ENCODE data around the gene IPO4.
"Not testable (repeated sequence)": the region's sequence is repeated elsewhere in the genome, so short reads cannot be mapped to it uniquely, and the experiment has no call there.

IPO4 gene

DNA sequence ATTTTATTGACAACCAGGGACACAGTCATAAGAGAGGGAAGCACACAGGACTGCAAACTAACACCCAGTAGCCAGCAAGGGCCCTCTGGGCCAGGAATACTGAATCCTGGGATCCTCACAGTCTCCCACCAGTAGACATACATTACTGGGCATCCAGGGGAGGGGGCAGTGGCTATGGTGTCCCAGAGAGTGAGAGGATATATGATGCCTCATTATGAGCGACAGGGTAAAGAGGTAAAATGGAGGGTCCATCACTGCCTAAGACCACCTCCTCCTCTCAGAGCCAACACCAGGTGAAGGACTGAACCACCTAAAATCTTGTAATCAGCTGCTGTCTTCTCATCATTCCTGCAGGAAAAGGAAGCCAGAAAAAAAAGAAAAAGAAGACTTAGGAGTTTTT lies 28.3 kb upstream of the IPO4 start:
- DNase-seq (ENCODE audit: low read depth, low spot score): not testable (repeated sequence)

DNA sequence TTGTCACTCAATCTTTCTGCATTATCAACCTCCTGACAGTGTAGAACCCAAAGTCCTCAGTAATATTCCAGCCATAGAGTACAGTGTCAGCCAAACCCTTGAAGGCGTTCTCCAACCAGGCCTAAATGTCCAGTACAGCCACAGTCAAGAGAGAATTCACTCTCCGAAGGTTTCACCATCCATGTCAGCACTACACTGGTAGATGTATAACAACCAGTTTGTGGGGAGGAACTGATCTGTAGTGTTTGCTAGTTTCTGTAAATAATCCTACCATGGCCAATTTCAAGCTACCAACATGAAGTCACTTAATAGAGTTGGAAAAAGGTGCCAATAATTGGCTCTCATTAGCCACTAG lies 27.7 kb upstream of the IPO4 start:
- DNase-seq (ENCODE audit: low read depth, low spot score): no peak

DNA sequence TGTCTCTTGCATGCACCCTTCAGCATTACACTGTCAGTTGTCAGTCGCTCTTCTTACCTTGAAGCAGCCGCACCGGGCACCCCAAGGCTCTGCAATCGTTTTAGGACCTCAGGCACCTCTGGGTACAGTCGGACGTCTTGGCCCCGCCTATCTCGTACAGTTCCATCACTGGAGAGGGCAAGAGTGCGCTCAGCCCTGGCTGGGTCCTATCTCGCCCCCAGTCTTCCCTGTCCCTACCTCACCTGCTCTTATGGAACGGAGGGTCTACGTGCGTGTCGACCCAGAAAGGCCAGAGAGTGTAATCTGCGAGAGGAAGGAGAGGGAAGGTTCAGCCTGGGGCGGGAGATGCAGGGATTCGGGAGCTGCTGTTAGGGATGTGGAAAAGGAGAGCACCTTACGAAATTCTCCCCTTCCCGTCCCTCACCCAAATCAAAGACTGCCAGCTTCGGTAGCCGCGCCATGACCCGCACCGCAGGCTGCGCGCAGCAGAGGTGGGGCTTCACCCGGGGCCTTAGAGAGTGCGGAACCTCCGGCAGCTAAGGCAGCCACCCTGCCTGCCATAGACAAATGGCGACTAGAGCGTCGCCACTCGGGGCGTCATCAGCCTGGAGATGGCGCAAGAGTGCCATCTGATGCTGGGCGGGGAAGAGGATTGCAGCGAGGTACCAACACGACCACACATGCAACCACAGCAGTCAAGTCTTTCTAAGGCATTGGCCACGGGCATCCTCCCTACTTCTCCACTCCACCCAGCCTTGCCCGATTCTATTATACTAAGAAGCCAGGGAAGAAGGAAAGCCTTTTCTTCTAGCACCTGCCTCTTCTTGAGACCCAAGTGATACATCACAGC lies 27.1 kb upstream of the IPO4 start, which contains the start of gene MDP1:
Gene MDP1 (minus strand): TSS at position 572 of the 850 bp plus-strand sequence. CDS start 111 bp downstream, at position 461.
- peak; percentile 75 for DNase-seq (ENCODE audit: low read depth, low spot score)

DNA sequence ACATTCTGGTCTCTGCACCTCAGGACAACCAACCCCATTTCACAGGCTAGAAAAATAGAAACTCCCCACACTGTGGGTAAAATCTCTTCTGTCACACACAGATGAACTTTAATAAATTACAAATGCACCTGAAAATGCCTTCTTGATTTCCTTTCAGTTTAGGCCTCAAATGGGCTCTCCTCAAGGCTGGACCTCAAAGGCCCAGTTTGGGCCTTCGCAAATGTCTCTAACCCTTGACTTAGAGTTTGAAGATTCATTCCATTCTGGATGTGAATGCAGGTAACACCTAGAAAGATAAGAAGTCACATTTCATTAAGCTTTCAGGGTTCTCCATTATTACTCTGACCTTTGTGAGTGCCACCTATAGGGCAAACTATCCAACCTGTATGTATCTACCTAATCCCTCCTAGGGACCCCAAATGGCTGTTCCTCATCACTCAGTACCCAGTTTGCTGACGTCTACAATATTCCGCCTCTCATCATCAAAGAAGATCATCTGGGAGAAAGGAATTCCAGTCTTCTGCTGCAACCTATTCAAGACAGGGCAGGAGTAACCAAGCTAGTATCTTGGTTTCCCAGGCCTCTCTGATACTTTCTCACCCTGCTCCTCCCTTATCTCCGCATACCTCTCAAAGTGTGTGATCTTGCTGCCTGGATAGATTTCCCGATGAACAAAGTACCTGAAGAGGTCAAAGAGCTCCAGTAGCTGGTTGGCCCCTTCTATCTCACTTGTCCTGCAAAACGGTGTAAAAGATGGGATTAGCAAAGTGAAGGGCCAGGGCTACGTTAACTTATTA lies 25.4 kb upstream of the IPO4 start:
- no peak for DNase-seq (ENCODE audit: low read depth, low spot score)

DNA sequence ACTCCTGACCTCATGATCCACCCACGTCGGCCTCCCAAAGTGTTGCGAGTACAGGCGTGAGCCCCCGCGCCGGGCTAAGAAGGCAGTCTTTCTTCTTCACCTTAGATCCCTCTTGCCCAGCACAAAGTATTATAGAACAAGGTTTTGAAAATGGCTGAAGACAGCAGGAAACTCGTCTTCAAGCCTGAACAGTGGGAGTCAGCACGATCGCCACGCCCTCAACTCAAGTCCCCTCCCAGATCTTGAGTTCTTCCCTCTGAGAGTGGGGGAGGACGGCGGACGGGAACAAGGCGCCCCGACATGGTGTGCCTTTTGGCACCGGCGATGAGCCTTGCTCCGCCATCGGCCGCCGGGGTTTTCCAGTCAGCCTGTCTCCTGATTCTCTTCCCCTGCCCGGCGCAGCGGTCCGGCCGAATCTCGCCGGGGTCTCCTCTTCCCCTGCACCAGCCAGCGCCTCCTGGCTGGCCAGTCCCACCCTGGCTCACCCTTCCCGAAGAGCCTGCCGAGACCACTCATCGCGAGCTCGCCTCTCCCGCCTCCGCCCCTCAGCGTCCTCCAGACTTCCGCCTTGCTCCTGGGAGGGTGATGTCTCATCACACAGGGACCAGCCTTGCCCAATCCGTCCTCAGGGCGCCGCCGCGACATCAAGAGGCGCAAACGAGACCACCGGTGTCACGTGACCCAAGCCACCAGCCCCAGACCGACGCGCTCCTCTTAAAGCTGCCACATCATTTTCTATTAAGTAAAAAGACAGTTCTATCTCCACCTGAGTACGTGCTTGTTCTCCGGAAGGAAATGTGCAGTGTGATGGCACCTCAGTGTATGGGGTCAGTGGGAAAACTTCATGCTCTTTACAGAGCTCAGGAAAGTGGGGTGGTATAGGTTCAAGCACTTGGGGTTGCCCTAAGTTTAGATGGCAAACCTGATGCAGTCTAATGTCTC lies 24.6 kb upstream of the IPO4 start, which contains the start of gene CHMP4A:
Gene CHMP4A (minus strand): TSS at position 565 of the 942 bp plus-strand sequence. CDS start 49 bp downstream, at position 516.
- peak; percentile 93 for DNase-seq (ENCODE audit: low read depth, low spot score)

DNA sequence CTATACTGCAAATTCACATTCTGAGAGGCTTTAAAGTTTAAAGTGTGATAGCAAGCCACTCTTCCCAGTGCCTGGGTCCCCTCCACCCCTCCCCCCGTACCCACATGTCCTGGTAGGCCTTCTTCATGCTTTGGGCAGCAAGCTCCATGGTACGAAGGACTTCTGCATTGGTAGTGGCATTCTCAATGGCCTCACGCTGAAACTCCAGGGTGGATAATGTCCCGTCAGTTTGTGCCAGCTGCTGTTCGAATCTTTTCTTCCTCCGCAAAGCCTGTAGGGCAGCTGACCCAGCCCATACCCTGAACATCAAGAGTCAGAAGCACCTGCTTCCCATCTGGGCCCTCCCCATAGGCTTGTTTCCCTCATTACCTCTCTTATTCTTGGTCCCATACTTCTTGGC lies 22.7 kb upstream of the IPO4 start:
- no peak for DNase-seq (ENCODE audit: low read depth, low spot score)

GRCh38 chr14:24207625-24208024 lies 19.0 kb upstream of the IPO4 start:
- DNase-seq (ENCODE audit: low read depth, low spot score): no peak

GRCh38 chr14:24207104-24207551 lies 18.5 kb upstream of the IPO4 start:
- DNase-seq (ENCODE audit: low read depth, low spot score): no peak

DNA sequence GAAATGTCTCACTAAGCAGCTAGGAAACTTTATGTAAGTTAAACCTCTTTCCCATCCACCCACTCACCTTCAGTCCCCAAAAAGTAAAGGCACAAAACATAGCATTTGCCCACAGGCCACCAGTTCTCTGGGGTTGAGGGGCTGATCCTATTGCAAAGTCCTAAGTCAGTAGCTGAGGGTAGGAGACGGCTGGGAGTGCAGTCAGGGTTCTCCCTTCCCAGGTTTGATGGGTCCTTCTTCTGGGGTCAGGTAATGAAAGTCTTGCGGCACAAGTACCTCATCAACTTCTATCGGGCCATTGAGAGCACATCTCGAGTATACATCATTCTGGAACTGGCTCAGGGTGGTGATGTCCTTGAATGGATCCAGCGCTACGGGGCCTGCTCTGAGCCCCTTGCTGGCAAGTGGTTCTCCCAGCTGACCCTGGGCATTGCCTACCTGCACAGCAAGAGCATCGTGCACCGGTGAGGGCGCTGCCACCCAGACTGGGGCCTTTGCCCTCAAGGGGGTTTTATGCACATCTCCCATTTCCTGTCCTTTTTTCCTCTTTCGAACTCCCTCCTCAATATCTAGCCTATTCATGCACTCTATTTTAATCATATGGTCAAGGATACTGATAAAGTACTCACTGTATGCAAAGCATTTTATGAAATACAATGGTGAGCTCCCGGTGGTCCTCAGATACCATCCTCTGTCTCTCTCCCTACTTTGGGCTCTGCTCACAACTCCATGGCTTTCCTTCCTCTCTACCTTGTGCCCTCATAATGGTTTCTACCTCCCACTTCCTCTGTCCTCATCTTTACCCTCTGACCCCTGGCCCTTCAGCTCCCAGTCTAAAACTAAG lies 17.9 kb upstream of the IPO4 start:
- DNase-seq (ENCODE audit: low read depth, low spot score): no peak

GRCh38 chr14:24204163-24205146 lies 15.8 kb upstream of the IPO4 start:
- DNase-seq (ENCODE audit: low read depth, low spot score): no peak

GRCh38 chr14:24203249-24203886 lies 14.8 kb upstream of the IPO4 start:
- DNase-seq (ENCODE audit: low read depth, low spot score): not testable (repeated sequence)

- DNase-seq (ENCODE audit: low read depth, low spot score): not testable (repeated sequence)
Observed at GRCh38 chr14:24202538-24202937, 13.9 kb upstream of the IPO4 start.

GRCh38 chr14:24198814-24199524 lies 10.4 kb upstream of the IPO4 start:
- no peak for DNase-seq (ENCODE audit: low read depth, low spot score)

DNA sequence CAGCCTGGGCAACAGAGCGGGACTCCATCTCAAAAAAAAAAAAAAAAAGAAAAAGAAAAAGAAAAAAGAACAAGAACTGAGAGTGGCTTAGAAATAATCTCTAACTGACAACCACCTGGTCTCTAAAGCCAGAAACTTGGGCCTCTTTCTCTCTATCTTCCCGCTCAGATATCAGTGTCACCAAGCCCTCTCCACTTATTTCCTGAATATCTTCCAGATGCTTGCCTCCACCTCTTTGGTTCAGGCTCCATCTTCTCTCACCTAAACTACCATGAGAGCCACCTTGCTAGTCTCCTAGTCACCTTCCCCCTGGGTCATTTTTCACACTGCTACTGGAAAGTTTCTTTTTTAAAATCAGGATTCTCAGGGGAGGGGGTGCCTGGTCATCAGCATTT lies 8.4 kb upstream of the IPO4 start:
- DNase-seq (ENCODE audit: low read depth, low spot score): no peak

GRCh38 chr14:24196071-24197055 lies 7.7 kb upstream of the IPO4 start:
- no peak for DNase-seq (ENCODE audit: low read depth, low spot score)

- peak; percentile 73 for DNase-seq (ENCODE audit: low read depth, low spot score)
Observed at GRCh38 chr14:24195186-24196070, 6.8 kb upstream of the IPO4 start, which contains the start of gene TM9SF1. Gene TM9SF1 (minus strand): TSS chr14:24195441. CDS start chr14:24195019, 422 bp downstream.

All from activated CD4-positive, CD25-positive, alpha-beta regulatory T cell treated with anti-CD3 and anti-CD28 coated beads, Interleukin-2, amount 50 U/mL, for 16 hours (primary cell).